Activated CD4-positive, alpha-beta T cell treated with anti-CD3 and anti-CD28 coated beads for 24 hours (primary cell): ENCODE measurements around the gene FGD2.
"Not testable (repeated sequence)": the region's sequence is repeated elsewhere in the genome, so short reads cannot be mapped to it uniquely, and the experiment has no call there.

Experiments
- DNase-seq, 2 donors: peaks; one replicate each; pipeline ENCODE4 v3.0.0-alpha.2; 2020; ENCODE audit warnings: low read depth in 2 of 2

FGD2 gene

GRCh38 chr6:37058984-37059343 is 53.5 kb downstream of the FGD2 start:
- not testable (repeated sequence) for DNase-seq

GRCh38 chr6:37059344-37060194 is 54.1 kb downstream of the FGD2 start:
- no peak for DNase-seq

DNA sequence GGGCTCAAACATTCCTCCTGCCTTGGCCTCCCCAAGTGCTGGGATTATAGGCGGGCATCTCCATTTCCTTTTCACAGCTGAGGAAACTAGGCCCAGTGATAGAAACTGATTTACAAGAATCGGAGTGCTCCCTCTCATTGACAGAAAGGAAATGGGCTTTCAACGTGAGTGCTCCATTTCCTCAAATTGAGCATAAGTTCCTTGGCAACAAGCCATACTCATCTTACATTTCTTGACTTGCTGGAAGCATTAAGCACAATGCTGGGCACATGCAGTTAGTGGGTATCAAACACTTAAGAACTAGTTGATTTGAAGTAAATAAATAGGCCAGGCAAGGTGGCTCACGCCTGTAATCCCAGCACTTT is 54.7 kb downstream of the FGD2 start:
- no peak for DNase-seq

DNA sequence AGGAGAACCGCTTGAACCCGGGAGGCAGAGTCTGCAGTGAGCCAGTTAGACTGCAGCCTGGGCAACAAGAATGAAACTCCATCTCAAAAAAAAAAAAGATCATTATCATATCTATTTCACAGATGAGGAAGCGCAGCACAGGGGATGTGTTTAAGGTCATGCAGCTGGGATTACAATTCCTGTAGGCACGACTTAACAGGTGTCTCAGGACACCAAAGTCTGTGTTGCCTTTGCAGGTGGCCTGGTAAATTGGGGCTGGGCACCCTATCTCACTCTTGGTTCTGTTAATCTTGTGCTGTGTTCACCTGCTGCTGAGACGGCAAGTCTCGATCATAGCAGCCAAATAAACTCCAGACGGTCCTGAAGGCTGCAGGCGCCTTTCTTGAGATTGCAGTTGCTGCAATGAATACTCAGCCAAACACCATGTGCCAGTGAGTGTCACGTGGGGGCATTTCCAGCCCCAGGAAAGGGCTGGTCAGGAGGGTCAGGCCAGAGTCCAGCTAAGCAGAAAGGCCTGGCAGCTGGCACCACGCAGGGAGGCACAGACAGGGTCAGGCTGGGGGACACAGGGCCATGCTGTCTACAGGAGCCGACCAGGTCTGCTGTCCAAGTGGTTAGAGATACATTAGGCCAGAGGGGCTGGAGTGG is 55.8 kb downstream of the FGD2 start:
- no peak for DNase-seq

- DNase-seq: no peak
These were observed 57.0 kb downstream of the FGD2 start for GRCh38 chr6:37062424-37062823.

DNA sequence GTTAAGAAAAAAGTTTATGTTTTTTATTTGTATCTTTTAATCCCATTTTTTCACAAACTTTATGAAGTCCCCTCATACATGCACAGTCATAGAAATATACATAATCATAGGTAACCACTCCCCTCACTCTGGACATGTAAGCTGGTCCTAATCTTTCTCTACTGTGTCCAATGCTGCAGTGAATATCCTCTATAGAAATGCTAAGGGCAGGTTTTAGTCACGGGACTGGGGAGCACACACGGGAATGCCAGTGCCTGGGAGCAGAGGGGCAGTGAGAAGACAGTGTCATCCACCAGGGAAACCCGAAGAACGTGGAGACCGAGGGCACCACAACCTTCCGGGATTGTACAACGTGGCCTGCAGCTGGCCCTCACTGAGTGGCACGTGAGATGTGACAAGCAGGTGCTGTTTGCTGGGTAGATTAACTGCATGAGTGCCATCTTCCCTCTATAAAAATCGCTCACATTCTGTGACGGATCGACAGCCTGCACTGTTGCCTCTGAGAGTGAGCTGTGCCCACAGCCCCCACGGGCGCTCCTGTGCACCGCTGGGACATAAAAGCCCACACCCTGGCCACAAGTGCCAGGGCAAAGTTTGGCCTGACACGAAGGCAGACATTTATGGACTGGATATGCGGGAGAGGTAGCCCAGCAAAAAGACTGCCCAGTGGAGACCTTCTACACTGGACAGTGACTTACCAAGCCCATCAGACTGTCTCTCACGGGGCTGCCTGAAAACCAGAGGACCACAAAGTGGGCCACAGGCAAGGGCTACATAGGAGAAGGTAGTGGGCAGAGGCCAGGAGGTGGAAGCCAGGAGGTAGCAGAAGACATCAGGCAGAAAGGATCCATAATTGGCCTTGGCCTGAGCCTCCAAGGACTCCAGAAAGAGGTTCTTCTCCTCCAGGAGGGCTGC is 63.2 kb downstream of the FGD2 start:
- DNase-seq: no peak

GRCh38 chr6:37069639-37070038 is 64.2 kb downstream of the FGD2 start:
- DNase-seq: no peak

DNA sequence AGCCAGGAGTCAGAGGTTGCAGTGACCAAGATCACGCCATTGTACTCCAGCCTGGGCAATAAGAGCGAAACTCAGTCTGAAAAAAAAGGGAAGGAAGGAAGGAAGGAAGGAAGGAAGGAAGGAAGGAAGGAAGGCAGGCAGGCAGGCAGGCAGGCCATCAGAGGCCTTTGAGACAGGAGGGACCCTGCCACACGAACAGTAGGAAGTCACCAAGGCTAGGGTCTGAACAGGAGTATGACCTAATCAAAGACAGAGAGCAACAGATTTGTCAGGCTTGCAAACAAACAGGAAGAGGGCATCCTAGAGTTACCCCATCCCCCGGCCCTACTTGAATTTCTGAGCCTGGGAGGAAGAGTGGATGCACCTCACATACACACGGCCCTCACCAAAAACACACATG is 67.1 kb downstream of the FGD2 start:
- no peak for DNase-seq

GRCh38 chr6:37074053-37074827 is 68.8 kb downstream of the FGD2 start:
- DNase-seq: no peak

DNA sequence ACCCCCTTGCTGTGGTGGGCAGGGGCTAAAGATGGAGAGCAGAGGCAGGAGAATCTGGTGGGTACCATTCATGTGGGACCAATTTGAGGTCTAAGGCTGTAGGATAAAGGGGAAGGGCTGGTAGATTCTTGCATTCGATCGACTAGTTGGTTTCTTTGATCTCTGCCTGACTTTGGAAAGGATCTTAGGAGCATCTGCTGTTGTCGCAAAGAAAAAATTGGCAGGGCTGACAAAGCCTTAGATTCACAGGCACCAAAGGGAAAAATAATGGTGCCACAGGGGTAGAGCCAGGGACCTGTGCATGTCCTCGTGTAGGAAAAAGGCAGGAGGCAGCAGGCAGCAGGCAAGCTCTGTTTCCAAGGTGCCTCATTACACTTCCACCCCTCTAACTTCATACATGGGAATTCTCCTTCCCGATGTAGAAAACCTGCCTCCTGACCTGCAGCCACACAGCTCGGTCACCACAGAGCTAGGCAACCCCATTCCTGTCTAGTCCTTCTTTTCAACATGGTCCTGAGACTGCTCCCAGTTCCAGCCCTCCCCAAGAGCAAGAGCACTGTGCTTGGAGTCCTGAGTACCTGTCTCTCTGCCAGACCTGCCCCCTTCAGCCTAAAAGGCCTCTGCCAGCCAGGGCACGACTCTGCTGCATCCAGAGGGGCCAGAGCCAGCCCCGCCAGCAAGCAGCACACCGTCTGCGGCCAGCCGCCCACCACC is 71.9 kb downstream of the FGD2 start:
- no peak for DNase-seq

DNA sequence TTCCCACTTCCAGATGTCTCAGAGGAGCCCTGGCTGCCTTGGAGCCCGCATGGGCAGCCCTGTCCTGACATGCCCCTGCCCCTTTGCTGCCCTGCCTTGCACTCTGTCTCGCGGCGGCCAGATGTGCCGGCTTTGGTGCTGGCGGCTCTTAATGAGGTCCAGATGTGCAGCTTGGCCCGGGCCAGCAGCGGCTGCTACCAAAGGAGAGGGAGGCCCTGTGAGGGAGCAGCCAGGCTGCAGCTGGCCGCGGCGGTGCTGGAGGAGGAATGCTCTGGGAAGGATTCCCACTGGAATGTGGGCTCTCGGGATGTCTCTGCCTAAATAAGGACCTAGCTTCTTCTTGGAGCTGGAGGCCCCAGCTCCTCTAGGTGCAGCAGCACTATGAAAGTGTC is 72.4 kb downstream of the FGD2 start:
- DNase-seq: no peak
